Activated T-cell treated with anti-CD3 and anti-CD28 coated beads for 1 hour (primary cell): ENCODE measurements around the gene TACR1.
"Not testable (repeated sequence)": the region's sequence is repeated elsewhere in the genome, so short reads cannot be mapped to it uniquely, and the experiment has no call there.

Experiments used
- DNase-seq: peaks from one replicate; pipeline ENCODE4 v3.0.0-alpha.2; 2020; ENCODE audit warnings: low read depth

The TACR1 gene, protein sequence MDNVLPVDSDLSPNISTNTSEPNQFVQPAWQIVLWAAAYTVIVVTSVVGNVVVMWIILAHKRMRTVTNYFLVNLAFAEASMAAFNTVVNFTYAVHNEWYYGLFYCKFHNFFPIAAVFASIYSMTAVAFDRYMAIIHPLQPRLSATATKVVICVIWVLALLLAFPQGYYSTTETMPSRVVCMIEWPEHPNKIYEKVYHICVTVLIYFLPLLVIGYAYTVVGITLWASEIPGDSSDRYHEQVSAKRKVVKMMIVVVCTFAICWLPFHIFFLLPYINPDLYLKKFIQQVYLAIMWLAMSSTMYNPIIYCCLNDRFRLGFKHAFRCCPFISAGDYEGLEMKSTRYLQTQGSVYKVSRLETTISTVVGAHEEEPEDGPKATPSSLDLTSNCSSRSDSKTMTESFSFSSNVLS

DNA sequence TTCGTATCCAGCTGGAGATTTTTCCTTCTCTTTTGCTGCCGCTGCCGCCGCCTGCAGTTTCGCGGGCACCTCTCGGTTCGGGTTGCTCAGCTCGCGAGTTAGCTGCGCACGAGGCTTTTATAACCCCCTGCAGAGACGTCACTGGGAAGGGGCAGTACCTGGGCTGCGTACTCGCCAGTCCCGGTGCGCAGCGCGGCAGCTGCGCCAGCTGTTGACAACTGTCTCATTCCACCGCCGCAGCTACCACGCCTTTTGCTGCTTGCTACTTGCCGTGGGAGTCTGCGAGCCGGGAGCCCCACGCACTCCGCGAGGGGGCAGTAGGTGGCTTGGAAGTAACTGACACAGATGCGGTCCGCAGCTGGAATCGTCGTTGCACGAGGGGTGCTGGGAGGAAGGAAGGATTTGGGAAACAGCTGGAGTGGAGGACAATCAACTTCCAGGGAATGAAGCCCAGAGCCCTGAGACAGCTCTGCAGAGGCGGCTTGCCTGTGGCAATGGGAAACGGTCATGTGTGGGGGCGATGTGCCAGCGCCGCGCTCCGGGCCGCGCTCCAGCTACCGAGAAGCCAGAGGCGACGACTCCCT is at the start of gene TACR1:
Gene TACR1 (minus strand): TSS at position 93 of the 584 bp plus-strand sequence. CDS start 586 bp downstream, outside the sequence.
- peak; percentile 38 for DNase-seq

DNA sequence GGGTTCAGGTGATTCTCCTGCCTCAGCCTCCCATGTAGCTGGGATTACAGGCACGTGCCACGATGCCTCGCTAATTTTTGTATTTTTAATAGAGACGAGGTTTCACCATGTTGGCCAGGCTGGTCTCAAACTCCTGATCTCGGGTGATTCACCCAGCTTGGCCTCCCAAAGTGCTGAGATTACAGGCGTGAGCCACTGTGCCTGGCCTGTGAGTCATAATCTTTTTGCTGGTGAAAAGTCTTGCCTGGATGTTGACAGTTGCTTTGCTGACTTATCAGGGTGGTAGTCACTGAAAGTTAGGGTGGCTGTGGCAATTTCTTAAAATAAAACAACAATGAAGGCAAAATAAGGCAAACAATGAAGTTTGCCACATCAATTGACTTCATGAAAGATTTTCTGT is 49.3 kb upstream of the TACR1 start:
- not testable (repeated sequence) for DNase-seq

DNA sequence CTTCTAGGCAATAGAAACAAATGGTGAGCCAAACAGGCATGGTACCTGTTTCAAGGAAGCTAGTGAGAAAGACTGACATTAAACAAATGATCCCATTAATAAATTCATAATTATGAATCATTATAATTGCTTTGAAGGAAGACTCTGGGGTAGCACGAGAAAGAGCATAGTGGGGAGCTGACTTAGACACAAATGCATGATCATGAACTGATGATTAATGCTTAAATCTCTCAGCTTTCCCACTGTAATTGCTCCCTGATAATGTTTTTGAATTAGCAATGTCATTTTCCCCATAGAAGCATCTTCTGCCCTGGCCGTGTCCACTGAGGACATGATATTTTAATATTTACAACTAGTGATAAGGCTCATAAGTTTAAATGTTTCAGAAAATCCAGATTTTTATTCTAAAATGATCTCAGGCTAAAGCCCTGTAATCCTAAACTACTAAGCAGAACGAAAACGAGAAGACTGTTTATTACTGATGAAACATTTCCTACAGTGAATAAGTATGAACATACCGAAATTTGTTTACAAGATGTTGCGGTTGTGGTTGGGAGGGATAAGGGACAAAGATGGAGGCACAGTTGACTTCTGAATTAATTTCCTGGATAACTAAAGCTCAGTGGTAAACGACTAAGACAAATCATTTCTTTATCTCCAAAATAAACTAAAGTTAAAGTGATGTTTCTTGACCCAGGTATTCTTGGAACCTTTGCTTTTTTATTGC is 47.3 kb upstream of the TACR1 start:
- DNase-seq: no peak

- DNase-seq: no peak
Observed at GRCh38 chr2:75243219-75243618, 43.9 kb upstream of the TACR1 start.

DNA sequence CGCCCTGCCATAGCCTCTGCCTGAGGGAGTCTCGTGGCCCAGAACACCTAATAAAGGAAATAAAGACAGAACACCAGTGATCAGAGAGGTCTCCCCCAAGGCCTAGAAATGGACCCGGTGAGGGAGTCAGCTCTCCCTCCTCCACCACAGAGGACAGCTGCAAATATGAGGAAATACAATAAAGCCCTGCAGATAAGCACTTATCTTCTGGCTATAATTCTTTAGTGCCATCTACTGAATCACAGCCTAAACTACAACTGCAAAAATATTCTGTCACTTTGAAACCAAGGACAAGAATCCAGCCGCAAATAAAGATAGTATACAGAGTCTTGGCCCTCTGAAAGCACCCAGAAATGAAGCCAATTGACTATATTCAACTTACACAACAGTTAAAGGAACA is 42.4 kb upstream of the TACR1 start:
- no peak for DNase-seq

GRCh38 chr2:75238670-75239330 is 39.5 kb upstream of the TACR1 start:
- DNase-seq: no peak

DNA sequence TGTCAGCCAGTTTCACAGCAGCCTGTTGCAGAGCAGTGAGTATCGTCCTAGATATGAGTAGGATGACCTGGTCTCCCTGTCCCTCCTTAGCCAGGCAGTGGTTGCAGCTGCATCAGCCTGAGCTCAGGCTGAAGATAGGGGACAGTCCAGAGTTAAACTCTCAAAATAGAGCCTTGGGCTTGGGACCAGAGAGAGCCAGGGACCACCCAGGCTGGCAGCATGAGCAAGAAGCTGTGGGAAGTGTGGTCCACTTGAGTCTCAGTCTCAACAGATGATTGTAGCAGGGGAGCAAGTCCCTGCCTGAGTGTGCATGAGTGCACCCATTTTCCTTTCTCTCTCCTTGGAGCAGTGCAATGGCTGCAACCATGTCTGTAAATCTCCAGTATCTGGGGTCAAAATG is 38.0 kb upstream of the TACR1 start:
- no peak for DNase-seq

- DNase-seq: no peak
Observed at GRCh38 chr2:75233965-75234364, 34.6 kb upstream of the TACR1 start.

DNA sequence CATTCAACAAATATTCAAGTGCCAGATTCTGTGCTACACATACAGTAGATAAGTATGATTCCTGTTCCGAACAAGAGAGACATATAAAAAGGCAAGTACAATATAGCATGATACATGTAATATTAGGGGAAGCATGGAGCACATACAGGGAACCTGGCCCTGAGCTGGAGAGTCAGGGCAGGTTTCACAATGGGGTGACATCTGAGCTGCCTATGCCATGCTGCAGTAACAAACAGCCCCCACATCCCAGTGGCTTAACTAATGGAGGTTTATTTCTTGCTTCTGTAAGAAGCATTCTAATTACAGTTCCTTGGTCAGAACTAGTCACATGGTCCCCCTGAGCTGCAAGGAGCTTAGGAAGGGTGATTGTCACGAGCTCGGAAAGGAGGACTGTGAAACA is 27.3 kb upstream of the TACR1 start:
- no peak for DNase-seq

DNA sequence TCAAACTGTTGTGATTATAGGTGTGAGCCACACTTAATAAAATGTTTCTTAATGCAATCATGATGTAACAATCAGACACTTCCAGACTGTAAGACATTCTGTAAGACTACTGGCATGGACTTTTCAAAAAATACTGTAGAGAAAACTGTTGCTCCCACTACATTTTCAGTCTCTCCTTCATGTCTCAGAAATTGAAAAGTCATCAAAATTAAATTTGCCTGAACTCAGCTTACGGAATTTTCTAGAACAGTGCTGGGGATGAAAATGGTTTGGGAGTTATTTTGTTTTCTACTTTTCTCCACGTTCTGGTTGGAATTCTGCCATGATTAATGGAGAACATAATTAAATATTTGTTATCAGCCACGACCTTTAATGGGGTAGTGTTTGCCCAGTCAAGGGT is 26.8 kb upstream of the TACR1 start:
- no peak for DNase-seq

DNA sequence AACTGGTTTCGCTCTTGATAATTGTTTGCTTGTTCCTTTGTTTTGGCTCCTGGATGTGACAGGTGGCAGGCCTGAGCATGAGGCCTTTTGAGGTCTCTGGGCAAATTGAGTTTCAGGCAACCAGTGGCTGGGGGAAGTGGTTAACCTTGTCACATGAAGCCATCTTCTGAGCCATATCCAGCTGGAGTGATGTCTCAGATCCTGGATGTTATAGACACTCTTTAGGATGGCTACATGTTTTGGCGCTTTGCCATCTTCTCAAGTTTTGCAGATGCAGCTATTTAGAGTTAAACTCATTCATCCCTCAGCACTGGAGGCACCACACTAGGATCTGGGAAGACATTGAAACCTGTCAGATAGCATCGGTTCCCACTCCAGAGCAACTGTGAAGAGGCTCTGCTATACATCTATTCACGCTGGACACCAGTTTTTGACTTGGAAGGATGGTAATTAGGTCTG is 25.3 kb upstream of the TACR1 start:
- DNase-seq: no peak

DNA sequence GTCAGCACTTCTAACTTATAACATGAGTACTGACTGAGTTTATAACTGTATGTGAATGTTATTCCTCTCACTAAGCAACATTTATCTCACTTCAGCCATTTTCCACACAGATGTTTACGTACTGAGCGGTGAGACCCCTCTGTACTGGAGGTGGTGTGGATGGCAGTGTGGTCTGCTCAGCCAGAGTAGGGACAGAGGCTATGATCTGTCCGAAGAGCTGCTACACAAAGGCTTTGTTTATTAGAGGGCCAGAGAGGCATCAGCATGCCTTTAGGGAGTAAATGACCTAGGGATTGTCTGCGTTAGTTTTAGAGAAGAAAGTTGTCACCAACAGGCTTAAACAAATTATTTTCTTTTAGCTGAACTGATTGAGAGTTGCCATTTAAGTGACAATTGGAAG is 23.2 kb upstream of the TACR1 start:
- no peak for DNase-seq

- DNase-seq: no peak
Observed at GRCh38 chr2:75221862-75222261, 22.5 kb upstream of the TACR1 start.

DNA sequence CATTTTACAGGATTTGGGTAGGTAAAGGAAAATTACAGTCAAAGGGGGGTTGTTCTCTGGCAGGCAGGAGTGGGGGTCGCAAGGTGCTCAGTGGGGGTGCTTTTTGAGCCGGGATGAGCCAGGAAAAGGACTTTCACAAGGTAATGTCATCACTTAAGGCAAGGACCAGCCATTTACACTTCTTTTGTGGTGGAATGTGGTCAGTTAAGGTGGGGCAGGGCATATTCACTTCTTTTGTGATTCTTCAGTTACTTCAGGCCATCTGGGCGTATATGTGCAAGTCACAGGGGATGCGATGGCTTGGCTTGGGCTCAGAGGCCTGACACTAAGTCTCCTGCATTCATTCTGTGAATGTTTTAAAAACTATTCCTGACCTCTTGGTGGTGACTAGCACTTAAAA is 19.9 kb upstream of the TACR1 start:
- DNase-seq: not testable (repeated sequence)

DNA sequence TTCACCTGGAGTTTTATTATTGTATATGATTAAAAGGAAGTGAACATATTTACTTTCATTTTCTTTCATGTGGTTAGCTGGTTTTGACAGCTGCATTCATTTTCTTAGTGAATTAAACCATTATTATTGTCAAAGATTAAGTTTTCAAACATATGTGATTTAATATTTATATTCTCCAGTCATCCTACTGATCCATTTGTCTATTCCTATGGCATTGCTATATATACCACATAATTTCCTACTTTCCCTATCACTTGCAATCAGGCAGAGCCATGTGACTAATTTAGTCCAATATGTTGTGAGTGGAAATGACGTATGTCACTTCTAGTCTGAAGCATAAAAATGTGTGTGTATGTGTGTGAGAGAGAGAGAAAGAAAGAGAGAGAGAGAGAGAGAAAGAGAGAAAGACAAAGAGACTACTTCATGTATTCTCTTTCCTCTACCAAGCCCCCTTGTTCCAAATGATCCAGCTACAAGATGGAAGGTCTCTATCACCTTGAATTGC is 12.0 kb upstream of the TACR1 start:
- no peak for DNase-seq

GRCh38 chr2:75210409-75210808 is 11.1 kb upstream of the TACR1 start:
- no peak for DNase-seq

DNA sequence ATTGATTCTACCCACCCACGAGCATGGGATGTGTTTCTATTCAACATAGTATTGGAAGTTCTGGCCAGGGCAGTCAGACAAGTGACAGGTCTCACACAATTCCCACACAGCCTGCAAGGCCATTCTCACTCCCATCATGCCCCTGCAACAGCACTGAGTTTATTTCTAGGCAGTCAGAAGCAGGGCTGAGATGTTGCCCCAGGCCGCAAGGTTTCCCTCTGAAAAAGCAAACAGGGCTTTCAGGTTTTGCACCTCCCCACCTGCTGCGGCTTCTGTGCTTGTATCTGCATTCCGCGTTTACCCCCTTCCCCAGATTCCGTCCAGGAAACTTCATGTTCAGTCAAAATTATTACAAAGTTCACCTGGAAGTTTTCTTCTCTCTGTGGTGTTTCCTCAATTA is 9.4 kb upstream of the TACR1 start:
- no peak for DNase-seq

DNA sequence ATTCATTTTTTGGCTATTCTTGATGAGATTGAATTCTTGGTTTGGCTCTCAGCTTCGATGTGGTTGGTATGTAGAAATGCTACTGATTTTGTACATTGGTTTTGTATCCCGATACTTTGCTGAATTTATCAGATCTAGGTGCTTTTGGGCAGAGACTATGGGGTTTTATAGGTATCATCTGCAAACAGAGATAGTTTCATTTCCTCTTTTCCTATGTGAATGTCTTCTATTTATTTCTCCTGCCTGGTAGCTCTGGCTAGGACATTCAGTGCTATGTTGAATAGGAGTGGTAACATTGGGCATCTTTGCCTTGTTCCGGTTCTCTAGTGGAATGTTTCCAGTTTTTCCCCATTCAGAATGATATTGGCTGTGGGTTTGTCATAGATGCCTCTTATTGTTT is 5.5 kb upstream of the TACR1 start:
- no peak for DNase-seq

- no peak for DNase-seq
Observed at GRCh38 chr2:75202359-75202758, 3.0 kb upstream of the TACR1 start.

GRCh38 chr2:75200140-75201096 is 1.1 kb upstream of the TACR1 start:
- DNase-seq: no peak

DNA sequence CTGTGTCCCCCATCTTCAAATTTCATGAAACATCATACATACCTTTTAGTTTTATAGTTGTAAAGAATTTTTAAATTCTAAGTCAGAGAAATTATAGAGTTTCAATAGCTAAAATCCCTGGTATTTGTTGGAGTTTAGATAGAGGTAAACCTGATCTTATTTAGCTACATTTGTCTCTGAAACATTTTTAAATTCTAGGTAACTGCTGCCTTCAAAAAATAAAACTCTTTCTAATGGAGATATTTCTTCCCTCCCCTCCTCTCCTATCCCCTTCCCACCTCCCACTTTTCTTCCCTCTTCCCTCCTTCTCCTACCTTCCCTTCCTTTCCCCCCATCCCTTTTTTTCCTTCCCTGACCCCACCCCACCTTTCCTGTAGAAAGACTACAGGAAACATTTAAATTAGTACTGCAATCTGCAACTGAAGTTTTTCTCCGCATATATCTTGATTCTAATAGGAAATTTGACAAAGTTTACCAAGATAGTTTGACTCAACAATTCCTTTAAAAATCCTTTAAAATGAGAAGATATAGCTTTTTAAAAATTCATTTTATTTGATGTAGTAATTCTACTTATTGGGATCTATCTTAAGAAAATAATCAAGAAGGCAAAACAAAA is 4.1 kb downstream of the TACR1 start:
- DNase-seq: no peak
